NOMO-1 treated with dmso at 0.1 percent for 144 hours (cell line): ENCODE data around the gene POFUT2.

ENCODE experiments used
- DNase-seq: peaks from one replicate; lab custom pipeline; 2025; ENCODE audit not compliant: unreplicated experiment; lab: John Stamatoyannopoulos, UW

The POFUT2 gene

DNA sequence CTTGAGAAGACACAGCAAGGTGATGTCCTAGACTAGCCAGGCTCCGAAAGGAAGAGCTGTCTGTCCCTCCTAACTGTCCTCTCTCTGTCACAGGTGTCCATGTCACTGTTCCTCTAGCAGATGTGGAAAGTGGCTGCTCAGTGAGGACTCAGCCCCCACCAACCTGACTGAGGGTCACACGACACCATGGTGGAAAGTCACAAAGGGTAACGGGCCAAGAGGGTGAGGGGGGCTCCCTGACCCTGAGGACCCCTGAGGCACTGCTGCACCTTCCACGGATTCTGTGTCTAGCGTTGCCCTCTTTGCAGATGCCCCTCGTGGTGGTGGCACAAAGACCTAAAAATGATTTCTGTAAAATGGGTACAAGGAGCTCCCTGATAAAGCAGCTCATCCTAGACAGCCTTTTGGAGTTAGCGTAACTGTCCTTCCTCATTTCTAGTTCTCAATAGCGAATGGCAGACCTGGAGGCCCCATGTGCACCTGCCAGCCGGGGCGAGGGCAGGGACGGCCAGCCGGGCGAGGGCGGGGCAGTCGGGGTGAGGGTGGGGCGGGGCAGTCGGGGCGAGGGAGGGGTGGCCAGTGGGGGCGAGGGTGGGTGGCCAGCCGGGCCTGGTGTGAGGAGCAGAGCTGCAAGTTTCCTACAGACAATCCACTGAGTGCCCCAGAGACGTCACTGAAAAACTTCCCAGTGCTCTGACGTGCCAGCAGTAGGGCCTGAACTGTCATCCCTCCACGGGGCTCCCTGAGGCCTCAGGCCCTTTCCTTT, 23.4 kb downstream of the POFUT2 start:
- DNase-seq: no peak

DNA sequence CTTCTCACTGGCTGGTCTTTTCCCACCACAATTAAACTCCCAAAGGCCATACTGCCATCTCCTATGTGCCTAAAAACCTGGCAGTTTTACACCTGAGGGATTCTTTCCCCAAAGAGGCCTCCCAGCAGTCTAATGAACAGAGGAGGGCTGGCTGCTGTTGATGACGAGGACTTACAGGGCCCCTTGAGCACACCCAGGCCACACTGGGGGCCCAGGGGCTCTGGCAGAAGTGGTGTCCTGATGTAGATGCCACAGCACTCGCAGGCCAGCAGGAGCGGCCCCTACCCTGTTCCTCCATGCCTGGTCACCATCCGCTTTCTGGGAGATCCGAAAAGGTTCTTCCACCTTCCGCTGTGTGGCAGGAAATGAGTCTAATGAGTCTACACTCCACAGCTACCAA, 24.2 kb downstream of the POFUT2 start:
- no peak for DNase-seq

DNA sequence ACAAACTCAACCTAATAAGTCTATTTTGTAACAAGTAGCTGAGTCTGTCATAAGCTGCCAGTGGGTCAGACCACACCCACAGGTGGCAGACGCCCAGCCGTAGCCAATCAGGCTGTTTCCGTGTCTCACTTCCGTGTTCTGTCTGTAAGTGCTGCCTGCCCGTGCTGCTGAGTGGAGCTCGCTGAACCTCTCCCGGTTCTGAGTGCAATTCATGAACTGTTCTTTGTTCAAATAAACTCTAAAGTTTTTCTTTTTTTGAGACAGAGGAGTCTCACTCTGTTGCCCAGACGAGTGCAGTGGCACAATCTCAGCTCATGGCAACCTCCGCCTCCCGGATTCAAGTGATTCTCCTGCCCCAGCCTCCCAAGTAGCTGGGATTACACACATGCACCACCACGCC, 25.1 kb downstream of the POFUT2 start:
- DNase-seq: peak; percentile 42

DNA sequence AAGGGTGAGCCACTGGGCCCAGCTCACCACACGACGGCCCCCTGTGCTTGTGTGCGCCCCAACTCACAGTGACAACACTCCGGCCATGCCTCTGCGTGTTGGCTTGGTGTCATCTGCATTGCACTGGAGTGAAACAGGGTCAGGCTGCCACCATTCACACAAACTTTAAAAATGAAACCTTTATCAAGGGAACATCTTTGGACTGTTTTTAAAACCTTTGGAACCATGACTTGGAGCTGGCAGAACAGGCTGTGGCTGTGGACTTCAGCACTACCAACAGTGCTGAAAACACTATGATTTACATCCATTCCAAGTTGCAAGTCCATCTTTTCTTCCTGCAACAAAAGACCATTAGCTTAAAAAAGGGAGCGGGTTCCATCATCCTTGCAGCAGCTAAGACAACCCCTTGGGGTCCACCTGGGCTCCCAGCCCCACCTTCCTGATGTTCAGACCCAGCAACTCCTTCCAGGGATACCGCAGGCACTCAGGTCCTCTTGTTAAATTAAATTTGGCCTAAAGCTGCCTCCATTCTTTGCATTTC, 25.6 kb downstream of the POFUT2 start:
- no peak for DNase-seq

DNA sequence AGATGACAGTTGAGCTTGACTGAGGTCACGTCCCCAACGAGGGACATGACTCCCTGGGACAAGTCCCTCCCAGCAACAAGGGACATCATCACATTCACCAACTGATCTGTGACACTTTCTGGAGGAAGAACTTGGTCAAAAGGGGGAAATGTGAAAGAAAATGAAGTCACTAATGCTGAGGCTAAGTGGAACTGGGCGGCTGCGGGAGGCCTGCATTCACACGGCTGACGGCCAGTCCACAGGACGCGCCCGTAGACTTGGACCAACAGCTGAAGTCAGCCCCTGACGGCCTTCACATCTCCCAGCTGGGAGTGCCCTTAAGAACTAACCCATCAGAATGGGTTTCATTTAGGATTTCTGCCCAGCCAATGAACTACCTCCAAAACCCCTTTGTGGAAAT, 26.6 kb downstream of the POFUT2 start:
- DNase-seq: no peak

DNA sequence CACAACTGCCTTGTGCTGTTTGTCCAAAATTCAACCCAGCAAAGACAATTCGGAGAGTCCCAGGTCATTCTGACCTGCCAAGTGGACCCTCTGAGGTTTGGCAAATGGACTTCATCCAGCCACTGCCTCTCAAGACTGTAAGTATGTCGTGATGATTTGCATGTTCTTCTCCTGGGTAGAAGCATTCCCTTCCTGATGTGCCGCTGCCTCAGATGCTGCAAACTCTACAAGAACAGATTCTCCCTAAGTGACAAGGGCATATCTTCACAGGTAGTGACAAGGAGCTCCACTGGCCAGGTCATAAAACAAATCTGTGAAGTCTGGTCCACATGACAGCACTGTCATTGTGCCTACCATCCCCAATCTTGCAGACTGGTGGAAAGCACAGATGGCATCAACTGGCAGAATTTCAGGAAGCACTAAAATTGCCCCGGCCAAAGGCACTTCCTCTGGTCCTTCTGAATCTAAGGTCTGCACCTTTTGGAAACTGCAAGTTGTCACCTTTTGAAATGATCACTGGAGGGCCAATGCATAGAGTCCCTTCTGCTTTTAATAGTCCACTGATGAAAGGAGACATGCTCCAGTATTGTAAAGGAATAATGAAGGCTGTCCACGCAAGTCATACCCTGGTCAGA, 27.4 kb downstream of the POFUT2 start:
- DNase-seq: no peak

DNA sequence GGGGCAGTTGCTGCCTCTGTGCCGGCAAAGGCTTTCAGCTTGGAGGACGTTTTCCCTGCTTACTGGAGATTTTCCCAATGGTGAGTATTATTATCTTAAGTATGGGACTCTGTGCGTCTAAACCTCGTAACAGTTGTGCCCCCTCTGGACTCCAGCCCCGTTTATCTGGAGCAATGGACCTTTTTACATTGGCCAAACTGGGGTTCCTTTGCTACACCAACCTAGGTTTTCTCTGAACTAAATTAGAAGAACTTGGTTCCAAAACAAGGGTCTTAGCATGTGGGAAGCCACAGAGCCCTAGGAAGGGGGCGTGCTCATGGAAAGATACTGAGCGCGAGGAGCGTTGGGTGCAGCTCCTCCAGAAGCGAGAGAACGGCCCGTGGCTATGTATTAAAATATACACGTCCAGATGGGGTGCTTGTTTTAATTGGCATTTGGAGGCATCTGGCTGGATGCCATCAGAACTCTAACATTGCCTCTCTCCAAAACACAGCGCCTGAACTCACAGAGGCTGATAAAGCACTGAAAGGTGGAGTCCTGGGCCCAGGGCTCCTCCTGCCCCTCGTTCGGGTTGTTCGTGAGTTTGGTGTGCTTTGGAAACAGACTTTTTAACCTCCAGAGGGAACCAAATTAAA, 28.4 kb downstream of the POFUT2 start:
- DNase-seq: no peak

DNA sequence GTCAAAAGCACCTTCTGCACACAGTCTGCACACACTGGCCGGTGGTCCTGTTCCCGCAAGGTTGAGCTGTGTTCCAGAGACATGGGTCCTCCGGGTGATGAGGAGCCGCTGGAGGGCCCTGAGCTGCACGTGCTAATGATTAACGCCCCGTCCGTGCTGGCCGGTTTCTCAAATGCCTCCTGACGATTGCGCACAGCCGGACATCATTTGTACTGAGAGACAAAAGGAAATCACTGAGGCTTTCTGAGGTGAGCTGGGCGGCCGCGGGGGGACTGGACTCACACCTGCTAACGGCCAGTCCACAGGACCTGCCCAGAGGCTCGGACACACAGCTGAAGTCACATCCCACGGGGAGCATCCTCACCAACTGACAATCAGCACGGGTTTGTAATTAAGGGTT, 29.2 kb downstream of the POFUT2 start:
- DNase-seq: no peak

DNA sequence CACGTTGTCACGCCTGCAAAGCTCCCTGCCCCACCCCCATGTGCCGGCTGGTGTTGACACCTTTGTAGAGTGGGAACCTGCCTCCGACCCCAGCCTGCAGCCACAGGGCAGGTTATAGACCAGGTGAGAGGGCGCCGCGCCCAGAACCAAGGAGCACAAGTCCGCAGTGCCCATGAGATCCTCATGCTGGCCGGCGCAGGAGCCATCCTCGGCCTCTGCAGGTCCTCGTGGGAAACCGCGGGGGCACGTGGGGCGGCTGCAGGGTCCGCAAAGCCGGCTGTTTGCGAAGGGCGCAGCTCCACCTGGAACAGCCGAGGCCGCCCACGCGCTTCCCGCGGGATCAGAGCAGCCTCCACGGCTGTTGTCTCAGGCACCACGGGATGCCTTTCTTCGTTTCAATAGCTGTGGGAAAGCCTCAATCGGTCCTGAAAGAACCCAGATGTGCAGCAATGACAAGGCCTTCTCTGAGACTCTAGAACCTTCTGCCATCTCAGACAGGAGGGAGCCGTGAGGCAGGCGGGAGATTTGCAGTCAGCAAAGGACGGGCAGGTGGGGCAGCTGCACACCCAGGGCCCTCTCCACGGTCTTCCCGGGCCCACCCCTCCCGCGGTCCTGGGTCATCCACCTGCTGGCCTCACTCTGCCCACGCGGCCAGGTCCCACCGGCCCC, 29.9 kb downstream of the POFUT2 start:
- DNase-seq: no peak

DNA sequence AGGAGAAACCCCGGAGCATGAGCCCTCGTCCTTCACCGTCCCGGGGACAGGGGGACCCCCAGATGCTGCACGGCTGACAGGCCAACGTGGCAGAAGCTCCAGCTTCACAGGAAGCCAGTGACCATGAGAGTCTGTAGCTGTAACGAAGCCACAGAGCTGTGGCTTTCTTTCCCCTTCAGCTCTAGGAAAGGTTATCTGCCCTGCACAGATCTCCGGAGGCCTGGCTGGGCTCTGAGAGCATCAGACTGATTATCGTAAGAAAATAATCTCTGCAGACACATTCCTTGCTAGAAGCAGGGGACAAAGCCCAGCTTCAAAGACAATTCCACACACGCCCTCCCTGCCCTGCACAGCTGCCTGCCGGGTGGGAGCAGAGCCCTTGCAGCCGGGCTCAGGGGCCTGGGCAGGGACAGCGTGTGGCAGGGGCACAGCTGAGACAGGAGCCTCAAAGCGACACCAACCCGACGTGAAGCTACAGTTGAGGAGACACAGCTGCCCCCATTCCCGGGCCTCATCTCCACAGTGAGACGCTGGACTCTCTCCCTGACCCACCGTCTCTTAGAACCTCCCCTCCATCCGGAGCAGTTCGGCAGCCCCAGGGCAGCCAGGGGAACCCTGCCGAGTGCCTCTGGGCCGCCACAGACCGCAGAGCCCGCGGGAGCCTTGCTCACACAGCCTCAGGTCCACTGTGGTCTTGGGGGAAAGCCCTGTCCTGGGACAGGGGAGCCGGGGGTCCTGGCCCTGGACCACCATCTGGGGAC, 30.6 kb downstream of the POFUT2 start:
- no peak for DNase-seq

DNA sequence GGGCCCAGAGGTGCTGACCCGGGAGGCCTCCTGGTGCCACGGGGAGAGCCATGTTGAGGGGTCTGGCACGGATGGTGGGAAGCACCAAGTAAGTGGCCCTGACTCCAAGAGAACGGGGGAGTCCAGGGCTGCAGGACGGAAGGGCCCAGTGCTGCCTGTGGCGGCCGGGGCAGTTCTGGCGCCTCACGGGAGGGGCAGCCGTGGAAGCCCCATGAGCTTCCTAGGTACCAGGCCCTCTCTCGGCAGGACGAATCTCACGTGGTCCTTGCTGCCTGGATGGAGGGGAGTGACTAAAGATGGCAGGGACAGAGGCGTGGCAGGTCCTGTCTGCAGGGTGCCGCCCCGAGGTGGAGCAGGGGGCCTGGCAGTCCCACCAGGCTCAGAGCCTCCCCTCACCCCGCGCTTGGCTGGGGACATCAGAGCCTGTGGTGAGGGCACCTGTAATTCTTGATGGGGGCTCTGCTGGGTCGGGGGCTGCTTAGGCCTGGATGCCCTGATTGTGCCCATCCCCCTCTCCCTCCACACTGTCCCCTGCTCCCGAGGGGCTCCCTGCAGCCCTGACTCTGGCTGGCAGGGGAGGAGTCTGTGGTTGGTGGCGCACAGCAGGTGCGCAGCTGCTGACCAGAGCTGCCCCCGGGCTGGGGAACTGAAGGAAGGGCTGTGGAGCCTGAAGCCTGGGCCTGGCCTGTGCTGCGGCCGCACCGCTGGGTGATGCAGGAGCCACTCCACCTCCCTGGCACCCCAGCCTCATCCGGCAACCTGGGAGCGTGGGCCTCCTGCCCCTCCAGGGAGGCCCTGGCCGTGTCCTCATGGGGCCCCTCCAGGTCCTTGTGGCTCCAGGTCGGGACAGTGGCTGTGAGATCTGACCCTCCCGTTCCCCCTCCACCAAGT, 31.4 kb downstream of the POFUT2 start:
- DNase-seq: no peak

DNA sequence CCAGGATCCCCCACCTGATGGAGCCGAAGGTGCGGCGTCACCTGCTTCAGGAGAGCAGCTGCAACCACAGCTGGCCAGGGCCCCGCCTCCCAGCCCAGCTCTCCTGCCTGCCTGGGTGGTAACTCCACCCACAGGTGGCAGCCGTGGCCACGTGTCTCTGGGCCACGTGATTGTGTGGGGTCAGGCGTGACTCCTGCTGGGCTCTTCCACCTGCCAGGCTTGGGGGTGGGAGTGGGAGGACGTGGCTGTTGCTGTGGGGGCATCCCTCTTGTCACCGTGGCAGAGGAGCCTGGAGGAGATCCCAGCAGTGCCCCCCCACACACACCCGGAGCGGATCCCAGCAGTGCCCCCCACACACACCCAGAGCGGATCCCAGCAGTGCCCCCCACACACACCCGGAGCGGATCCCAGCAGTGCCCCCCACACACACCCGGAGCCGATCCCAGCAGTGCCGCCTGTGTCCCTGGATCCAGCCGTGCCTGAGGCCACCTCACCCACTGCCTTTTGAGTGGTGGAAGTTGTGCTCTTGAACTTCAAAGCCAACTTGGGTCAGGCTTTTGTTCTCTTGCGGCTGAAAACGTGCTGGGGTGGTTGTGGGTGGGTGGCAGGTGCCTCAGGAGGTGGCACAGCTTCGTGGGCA, 32.2 kb downstream of the POFUT2 start:
- DNase-seq: no peak

DNA sequence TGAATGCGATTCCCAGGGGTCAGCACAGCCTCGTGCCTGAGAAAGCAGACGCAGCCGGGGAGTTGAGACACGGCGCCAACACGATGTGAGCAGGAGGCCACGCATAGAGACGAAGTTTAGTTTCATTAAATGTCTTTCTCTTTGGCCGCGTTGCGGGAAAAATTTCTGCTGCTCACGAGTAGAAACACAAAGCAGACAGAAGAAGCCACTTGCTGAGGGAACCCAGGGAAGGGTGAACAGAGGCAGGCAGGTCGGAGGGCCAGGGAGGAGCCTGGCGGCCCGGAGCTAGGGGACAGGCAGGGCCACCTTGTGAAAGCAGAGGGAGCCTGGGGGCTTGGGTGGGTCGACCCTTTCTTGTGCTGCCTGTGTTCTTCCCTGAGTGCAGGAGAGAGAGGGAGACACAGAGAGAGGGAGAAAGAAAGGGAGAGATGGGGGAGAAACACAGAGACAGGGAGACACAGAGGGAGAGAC, 33.2 kb downstream of the POFUT2 start:
- DNase-seq: no peak

DNA sequence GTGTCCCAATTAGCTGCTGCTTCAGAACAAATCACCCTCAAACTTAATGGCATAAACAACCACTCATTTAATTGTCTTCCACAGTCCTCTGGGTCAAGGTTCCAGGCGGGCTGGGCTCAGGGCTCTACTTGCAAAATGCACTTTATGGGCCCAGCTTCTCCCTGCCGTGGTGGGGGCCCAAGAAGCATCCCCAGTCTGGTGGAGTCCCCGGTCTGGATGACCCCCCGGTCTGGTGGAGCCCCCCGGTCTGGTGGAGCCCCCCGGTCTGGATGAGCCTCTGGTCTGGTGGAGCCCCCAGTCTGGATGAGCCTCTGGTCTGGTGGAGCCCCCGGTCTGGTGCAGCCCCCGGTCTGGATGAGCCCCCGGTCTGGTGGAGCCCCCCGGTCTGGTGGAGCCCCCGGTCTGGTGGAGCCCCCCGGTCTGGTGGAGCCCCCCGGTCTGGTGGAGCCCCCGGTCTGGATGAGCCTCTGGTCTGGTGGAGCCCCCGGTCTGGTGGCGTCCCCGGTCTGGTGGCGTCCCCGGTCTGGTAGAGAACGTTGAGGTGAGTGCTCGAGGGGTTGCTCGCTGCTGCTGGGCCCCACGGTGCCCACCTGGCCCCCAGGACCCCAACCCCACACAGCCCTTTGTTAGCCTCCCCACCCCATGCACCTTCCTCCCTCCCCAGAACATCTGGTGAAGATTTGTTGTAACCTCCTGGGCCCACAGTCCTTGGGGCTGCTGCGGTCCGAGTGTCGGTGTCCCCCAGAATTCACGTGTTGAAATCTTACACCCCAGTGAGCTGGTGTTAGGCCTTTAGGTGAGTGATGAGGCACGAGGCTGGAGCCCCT, 33.8 kb downstream of the POFUT2 start:
- DNase-seq: no peak

DNA sequence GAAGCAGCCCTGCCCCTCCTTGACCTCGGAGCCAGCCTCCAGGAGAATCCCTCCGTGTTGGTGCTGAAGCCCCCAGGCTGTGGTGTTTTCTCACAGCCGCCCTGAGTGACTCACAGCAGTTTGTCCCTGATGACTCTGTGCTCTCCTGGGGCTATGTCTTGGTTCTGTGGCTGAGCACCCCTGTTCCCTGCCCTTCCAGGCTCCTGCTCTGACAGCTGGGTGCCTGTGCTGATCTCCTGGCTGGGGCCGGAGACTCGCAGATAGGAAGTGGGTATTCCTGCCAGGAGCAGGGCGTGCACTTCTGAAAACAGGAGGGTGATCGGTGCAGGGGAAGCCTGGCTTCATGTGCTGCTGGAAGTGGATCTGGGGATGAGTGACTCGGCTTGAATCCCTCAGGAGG, 34.5 kb downstream of the POFUT2 start:
- no peak for DNase-seq

DNA sequence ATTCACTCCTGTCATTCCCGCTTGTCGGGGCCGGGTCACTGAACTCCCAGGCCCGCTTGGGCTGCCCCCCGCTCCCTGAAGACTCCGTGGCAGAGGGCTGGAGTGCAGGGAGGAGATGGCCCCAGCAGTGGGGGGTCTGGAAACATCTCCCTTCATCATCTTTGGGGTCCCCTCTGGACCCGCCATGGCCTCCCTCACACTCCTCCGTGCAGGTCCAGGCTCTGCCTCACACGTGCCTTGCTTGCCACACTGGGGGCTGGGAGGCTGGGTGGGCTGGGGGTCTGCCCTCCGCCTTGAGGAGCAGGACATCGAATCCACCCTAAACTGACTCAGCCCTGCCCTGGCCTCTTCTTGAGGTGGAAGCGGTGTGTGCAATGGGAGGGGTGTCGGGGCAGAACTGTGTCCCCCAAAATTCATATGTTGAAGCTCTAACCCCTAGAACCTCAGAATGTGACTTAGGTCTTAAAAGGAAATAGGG, 35.2 kb downstream of the POFUT2 start:
- DNase-seq: no peak

DNA sequence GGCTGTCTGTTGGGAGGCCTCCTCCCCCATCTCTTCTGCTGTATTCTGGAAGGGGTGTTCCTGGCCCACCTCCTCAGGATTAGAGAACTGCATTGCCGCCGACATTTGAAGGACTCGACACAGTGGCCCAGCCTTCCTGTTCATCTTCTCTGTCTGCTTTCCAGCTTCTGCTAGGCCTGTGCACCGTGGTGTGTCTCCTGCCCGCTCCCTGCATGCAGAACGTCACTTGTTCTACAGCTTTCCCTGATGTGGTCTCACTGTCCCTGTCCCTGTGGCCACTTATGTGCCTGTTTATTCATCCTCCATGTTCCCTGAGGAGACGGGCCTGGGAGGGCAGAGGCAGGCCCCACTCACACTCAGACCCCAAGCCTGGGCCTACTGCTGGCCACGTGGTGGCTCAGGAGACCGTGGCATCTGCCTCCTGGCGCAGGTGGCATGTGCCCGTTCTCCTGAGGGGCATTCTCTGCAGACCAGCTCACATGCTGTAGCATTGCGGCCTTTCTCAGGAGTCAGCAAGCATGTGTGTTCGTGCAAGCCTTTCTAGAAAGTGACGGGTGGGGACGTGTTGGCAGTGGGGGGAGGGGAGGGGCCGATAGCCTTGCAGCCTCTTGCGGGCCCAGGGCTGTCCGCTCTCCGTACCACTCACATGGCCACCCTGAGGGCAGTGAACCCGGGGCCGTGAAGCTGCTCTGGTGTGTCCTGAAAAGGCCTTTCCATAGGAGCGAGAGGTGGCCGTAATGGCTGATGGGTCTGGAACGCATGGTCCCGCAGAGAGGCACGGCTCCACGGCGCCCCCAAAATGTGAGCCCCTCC, 35.9 kb downstream of the POFUT2 start:
- no peak for DNase-seq
